IMR-90 (cell line): ENCODE results near the gene RHBDD2. TPM values are rescaled to one million over a fixed set of nuclear protein-coding genes. Genes with fewer than 3 reads are reported as not detected.

ENCODE experiments used
- ATAC-seq: fragments of 200-7000 bp; cut with Tn5 transposase; 2 replicates; pipeline ENCODE4 v1.9.1; 2020; ENCODE audit warnings: low read depth, mild to moderate bottlenecking, moderate library complexity
- BruUV-seq: library from RNA; stranded (reverse); fragments of 400-500 nt; replicated peaks from 2 replicates; lab custom pipeline; 2021; lab: Mats Ljungman, UMichigan
- CTCF ChIA-PET: fragments of 300-600 bp; formaldehyde crosslinking; extraction: SDS; loops from one replicate; lab custom pipeline; 2021; ENCODE audit warnings: antibody characterized with exemption; lab: Yijun Ruan, JAX
- POLR2A ChIA-PET: fragments of 300-600 bp; sonication (Branson Sonifier 250); formaldehyde crosslinking; loops from one replicate; lab custom pipeline; 2022; ENCODE audit warnings: antibody characterized with exemption; ENCODE audit not compliant: unreplicated experiment; lab: Charles Lee
- DNase-seq: peaks from one replicate; pipeline ENCODE4 v3.0.0; 2013
- H2AFZ ChIP-seq: replicated peaks from 2 replicates; pipeline ENCODE3; 2013; ENCODE audit warnings: low read length, mild to moderate bottlenecking; ENCODE audit not compliant: poor library complexity
- H2AK5ac ChIP-seq: 2 replicates; pipeline ENCODE4 v1.6.1; 2013; ENCODE audit warnings: low read depth, low read length, inconsistent platforms
- H2AK9ac ChIP-seq: replicated peaks from 2 replicates; pipeline ENCODE3; 2013; ENCODE audit warnings: mild to moderate bottlenecking, low read depth, low read length, moderate library complexity; ENCODE audit not compliant: poor library complexity
- H2BK120ac ChIP-seq: 2 replicates; pipeline ENCODE4 v1.6.1; 2013; ENCODE audit warnings: low read depth, low read length, inconsistent platforms
- H2BK15ac ChIP-seq: 3 replicates; pipeline ENCODE4 v1.6.1; 2013; ENCODE audit warnings: low read depth, low read length, inconsistent platforms
- H2BK20ac ChIP-seq: 2 replicates; pipeline ENCODE4 v1.6.1; 2013; ENCODE audit warnings: low read depth, mild to moderate bottlenecking, inconsistent platforms, low read length, moderate library complexity
- H2BK5ac ChIP-seq: 2 replicates; pipeline ENCODE4 v1.6.1; 2013; ENCODE audit warnings: mild to moderate bottlenecking, low read depth, low read length, inconsistent platforms; ENCODE audit not compliant: poor library complexity, severe bottlenecking
- H3K14ac ChIP-seq: replicated peaks from 2 replicates; pipeline ENCODE4 v1.6.1; 2013; ENCODE audit warnings: low read depth, low read length, inconsistent platforms
- H3K18ac ChIP-seq: 2 replicates; pipeline ENCODE4 v1.6.1; 2013; ENCODE audit warnings: low read depth, low read length, control low read depth
- H3K23ac ChIP-seq: 2 replicates; pipeline ENCODE4 v1.6.1; 2013; ENCODE audit warnings: low read depth, low read length, inconsistent platforms
- H3K27ac ChIP-seq: 2 replicates; pipeline ENCODE4 v1.5.1; 2013; ENCODE audit warnings: mild to moderate bottlenecking, control low read depth, low read length; ENCODE audit not compliant: insufficient read depth
- H3K27me3 ChIP-seq: 2 replicates; pipeline ENCODE4 v1.6.1; 2013; ENCODE audit warnings: low read length; ENCODE audit not compliant: control insufficient read depth, insufficient read depth
- H3K36me3 ChIP-seq: 2 replicates; pipeline ENCODE4 v1.6.1; 2013; ENCODE audit warnings: low read length, mixed read lengths; ENCODE audit not compliant: control insufficient read depth, insufficient read depth
- H3K4ac ChIP-seq: 2 replicates; pipeline ENCODE4 v1.6.1; 2013; ENCODE audit warnings: low read depth, low read length, inconsistent platforms
- H3K4me1 ChIP-seq: 2 replicates; pipeline ENCODE4 v1.6.1; 2013; ENCODE audit warnings: low read length, mixed read lengths; ENCODE audit not compliant: control insufficient read depth, insufficient read depth
- H3K4me2 ChIP-seq: 2 replicates; pipeline ENCODE4 v1.6.1; 2013; ENCODE audit warnings: low read depth, mild to moderate bottlenecking, control low read depth, low read length, moderate library complexity
- H3K4me3 ChIP-seq: 2 replicates; pipeline ENCODE4 v1.5.1; 2013; ENCODE audit warnings: low read depth, mild to moderate bottlenecking, control low read depth, low read length, moderate library complexity; ENCODE audit not compliant: insufficient read depth
- H3K56ac ChIP-seq: 2 replicates; pipeline ENCODE4 v1.6.1; 2013; ENCODE audit warnings: low read length, inconsistent platforms; ENCODE audit not compliant: insufficient read depth; ENCODE audit errors: extremely low read depth
- H3K79me1 ChIP-seq, 2 experiments: 2 replicates each; pipeline ENCODE4 v1.6.1; 2013; ENCODE audit warnings: low read length in 2 of 2, inconsistent platforms in 1 of 2, low read depth in 1 of 2
- H3K9ac ChIP-seq: 2 replicates; pipeline ENCODE4 v1.6.1; 2013; ENCODE audit warnings: low read depth, low read length, control low read depth
- H3K9me1 ChIP-seq: 2 replicates; pipeline ENCODE4 v1.6.1; 2013; ENCODE audit warnings: low read length, inconsistent platforms; ENCODE audit not compliant: insufficient read depth
- H3K9me3 ChIP-seq: 2 replicates; pipeline ENCODE4 v1.6.1; 2013; ENCODE audit warnings: low read length; ENCODE audit not compliant: control insufficient read depth, insufficient read depth
- H4K20me1 ChIP-seq: 2 replicates; pipeline ENCODE4 v1.6.1; 2013; ENCODE audit warnings: low read length, inconsistent platforms; ENCODE audit not compliant: insufficient read depth
- H4K5ac ChIP-seq: 2 replicates; pipeline ENCODE4 v1.6.1; 2013; ENCODE audit warnings: mild to moderate bottlenecking, low read depth, low read length, control low read depth
- H4K8ac ChIP-seq, 2 experiments: 2 replicates each; pipeline ENCODE4 v1.6.1; 2013; ENCODE audit warnings: low read depth in 2 of 2, low read length in 2 of 2, control low read depth in 1 of 2, inconsistent platforms in 1 of 2
- H4K91ac ChIP-seq: 2 replicates; pipeline ENCODE4 v1.6.1; 2013; ENCODE audit warnings: low read depth, low read length, inconsistent platforms; ENCODE audit not compliant: insufficient read depth
- CHD1 ChIP-seq: IDR thresholded peaks from 2 replicates; pipeline ENCODE4 v1.6.1; 2012; ENCODE audit warnings: low read depth, low read length, improper control_type of control experiment
- CTCF ChIP-seq: conservative IDR thresholded peaks from 2 replicates; pipeline ENCODE4 v1.5.1; 2012; ENCODE audit warnings: mild to moderate bottlenecking, low read depth, low read length, improper control_type of control experiment
- MAFK ChIP-seq: IDR thresholded peaks from 2 replicates; pipeline ENCODE4 v1.6.1; 2012; ENCODE audit warnings: low read depth, low read length, improper control_type of control experiment
- MAZ ChIP-seq: IDR thresholded peaks from 2 replicates; pipeline ENCODE4 v1.6.1; 2012; ENCODE audit warnings: low read depth, mild to moderate bottlenecking, low read length, improper control_type of control experiment, moderate library complexity, borderline replicate concordance
- MXI1 ChIP-seq: IDR thresholded peaks from 2 replicates; pipeline ENCODE4 v1.6.1; 2012; ENCODE audit warnings: low read depth, mild to moderate bottlenecking, low read length, moderate library complexity, borderline replicate concordance
- WGBS, 2 experiments: methylation state at CpG; one replicate each; pipeline versions ENCODE4 v1.1.5 to v1.1.7; 2013; ENCODE audit warnings: missing lambda C conversion rate in 2 of 2; ENCODE audit not compliant: insufficient read length in 1 of 2; ENCODE audit errors: extremely low coverage in 2 of 2; 5-methylcytosine and 5-hydroxymethylcytosine counted together
- dilution Hi-C: fragments of 300-500 bp; cut with HindIII; formaldehyde crosslinking; loops from one replicate; pipeline ENCODE4 v1.14.3; 2018; ENCODE audit warnings: low sequenced_read_pairs; ENCODE audit not compliant: unreplicated experiment
- in situ Hi-C: fragments of 300-500 bp; cut with MboI; formaldehyde crosslinking; loops from 3 replicates; pipeline ENCODE4 v1.14.3; 2019; ENCODE audit warnings: low sequenced_read_pairs, inconsistent platforms, mixed read lengths
- intact Hi-C: fragments of 100-400 bp; cut with micrococcal nuclease; formaldehyde crosslinking; loops from 2 replicates; pipeline ENCODE4 v1.10.0; 2022
- polyA plus RNA-seq, 3 experiments: library from polyadenylated mRNA; depleted of rRNA; stranded (reverse); fragments of >200 nt; gene quantifications; 2 replicates each; pipeline ENCODE4 v1.2.3, GENCODE V29; 2012; ENCODE audit warnings: low replicate concordance in 1 of 3
- total RNA-seq: library from RNA; depleted of rRNA; stranded (reverse); fragments of >200 nt; gene quantifications from 2 replicates; pipeline ENCODE4 v1.2.3, GENCODE V29; 2012

The RHBDD2 gene
- total and polyA plus RNA-seq, 2 of the 4 experiments (the other 2 are of a cell fraction): 9.7 to 42.4 TPM

- CTCF ChIA-PET: no interaction called here
- 86% methylated on average over 1 of the region's 5 CpGs; no CpG with 5 or more reads in 1 of the 2 experiments for WGBS, 2 experiments
- H3K4me1 ChIP-seq: no peaks in the 10 kb centered on the region
Measured at GRCh38 chr7:75931680-75932079, 52.8 kb downstream of the RHBDD2 start.

More at GRCh38 chr7:75931680-75932079, 52.8 kb downstream of the RHBDD2 start:
- Histone ChIP-seq H3K56ac (no peak overlapping the region), H2BK20ac (no peak overlapping the region), H3K9me1 (peaks cover 10% of the 10 kb centered on the region; the same call in 1 of the 2 replicates), H3K23ac (no peak overlapping the region), H3K4me2 (no peak overlapping the region), H3K36me3 (peaks cover 2% of the 10 kb centered on the region; the same call in 1 of the 2 replicates), H4K5ac (no peak overlapping the region), H3K27ac (no peak overlapping the region), H3K14ac (no peak overlapping the region), H4K91ac (no peak overlapping the region), H3K4me3 (no peak overlapping the region), H3K18ac (no peak overlapping the region), H3K9me3 (peaks cover 5% of the 10 kb centered on the region), H2AK9ac (no peak overlapping the region), H4K20me1 (peaks cover 12% of the 10 kb centered on the region), H2BK120ac (no peak overlapping the region), H3K9ac (no peak overlapping the region), H3K27me3 (no peaks in the 10 kb centered on the region), H3K79me1 (peaks cover 12 to 64% of the 10 kb centered on the region in 2 experiments; a peak in 3 of 4 replicates), H2AK5ac (no peak overlapping the region), H2BK15ac (no peak overlapping the region), H2BK5ac (no peak overlapping the region), H4K8ac (no peak overlapping the region), H2AFZ (no peak overlapping the region), H3K4ac (no peak overlapping the region)
- POLR2A ChIA-PET: interaction anchor here (0.6 to 0.7 kb wide), 2 partner anchors 111 to 140 kb away, joined by 3 read pairs; no protein-coding TSS in a partner anchor
- in situ Hi-C loops: no loop called here
- DNase-seq (no peak), ATAC-seq (no peak)
- intact Hi-C loops: no loop called here
- dilution Hi-C loops: no loop called here
- TF ChIP-seq MAZ: no peak
- no peak for TF ChIP-seq MAFK
- no peak for TF ChIP-seq MXI1
- TF ChIP-seq CHD1: no peak
- TF ChIP-seq CTCF: no peak
- no TSS peak for BruUV-seq
